ENCODE data around the gene HMG20B.

Gene HMG20B

DNA sequence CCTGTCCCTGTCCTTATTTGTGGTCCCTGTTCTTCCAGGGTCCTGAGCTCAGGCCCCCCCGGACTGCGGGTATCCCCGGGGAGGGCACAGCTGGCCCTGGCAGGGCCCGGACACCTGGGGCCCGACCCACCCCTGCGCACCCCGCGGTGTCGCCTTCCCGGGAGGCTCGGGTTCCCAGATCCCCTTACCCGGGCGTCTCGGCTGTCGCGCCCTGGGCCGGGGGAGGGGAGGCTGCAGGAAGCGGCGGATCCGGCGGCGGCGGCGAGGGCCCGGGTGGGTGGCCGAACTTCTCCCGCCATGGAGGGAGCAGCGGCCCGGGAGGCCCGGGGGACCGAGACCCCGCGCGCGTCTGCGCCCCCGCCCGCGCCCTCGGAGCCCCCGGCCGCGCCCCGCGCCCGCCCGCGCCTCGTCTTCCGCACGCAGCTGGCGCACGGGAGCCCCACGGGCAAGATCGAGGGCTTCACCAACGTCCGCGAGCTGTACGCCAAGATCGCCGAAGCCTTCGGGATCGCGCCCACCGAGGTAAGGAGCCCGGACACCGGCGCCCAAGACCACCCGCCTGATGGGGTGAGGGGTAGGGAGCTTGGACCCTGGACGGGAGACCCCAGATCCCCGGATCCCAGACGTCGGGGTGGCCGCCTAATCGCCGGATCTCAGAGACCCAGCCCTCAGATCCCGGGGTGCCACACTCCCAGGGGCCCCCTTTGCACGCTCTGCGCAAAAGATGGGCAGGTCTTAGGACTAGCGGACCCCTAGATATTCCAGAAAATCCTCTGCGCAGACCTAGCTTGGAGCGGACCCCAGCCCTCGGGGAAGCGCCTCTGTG, 12.8 kb downstream of the HMG20B start, which contains the start of gene GIPC3:
TSS of gene GIPC3 (plus strand) at position 178 of the 826 bp plus-strand sequence. CDS start at position 298, 120 bp downstream.
- DNase-seq, result no peak

DNA sequence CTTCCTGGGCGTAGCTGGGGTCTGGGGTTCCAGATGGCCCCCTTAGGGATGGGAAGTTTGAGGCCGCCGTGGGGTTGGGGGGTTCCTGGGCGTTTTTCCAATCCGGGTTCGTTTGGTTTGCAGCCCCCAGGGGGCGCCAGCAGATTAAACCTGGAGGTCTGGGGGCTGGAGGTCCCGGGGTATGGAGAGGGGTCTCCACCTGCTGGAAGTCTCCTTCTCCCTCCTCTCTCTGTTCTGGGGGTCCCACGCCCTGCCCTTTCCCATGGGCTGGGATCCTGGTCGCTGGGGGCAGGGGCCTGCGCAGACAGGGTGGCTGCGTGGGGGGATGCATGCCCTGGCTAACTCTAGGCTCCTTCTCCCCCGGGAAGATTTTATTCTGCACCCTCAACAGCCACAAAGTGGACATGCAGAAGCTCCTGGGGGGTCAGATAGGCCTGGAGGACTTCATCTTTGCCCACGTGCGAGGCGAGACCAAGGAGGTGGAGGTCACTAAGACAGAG, 13.4 kb downstream of the HMG20B start:
- peak; percentile 56 for DNase-seq

DNA sequence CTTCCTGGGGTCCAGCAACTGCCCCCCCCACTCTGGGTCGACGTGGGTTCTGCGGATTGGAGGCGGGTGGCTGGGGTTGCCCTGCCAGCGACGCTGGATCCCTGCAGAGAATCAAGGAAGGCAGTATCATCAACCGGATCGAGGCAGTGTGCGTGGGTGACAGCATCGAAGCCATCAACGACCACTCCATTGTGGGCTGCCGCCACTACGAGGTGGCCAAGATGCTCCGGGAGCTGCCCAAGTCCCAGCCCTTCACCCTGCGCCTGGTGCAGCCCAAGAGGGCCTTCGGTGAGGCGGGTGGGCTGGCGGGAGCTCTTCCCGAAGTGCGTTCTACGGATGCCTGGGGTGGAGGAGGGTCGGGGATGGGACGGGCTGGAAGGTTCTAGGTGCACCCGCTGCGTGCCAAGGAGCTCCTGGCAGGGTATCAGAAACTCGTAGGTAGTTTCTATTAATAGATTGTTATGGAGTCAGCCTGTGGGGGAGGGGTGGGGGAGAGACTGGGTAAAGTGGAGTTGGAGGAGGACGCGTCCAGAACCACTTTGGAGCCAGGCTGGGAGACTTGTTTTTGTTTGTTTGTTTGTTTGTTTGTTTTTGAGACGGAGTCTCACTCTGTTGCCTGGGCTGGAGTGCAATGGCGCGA, 14.1 kb downstream of the HMG20B start:
- no peak for DNase-seq

DNA sequence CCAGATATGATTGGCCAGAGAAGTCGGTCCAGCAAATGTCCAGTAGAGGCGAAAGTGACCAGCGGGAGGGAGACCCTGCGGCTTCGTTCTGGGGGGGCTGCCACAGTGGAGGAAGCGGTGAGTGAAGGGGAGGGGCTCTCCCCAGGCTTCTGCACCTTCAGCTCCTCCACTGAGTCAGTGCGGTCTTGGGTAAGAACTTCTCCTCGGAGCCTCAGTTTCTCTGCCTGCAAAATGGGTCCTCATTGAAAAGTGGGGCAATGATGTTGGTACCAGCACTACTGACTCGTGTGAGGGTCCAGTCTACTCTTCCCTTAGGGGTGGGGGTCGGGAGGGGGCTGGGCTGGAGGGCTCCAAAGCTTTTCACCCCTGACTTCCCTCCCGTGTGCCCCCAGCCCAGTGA, 16.7 kb downstream of the HMG20B start:
- DNase-seq, result no peak

DNA sequence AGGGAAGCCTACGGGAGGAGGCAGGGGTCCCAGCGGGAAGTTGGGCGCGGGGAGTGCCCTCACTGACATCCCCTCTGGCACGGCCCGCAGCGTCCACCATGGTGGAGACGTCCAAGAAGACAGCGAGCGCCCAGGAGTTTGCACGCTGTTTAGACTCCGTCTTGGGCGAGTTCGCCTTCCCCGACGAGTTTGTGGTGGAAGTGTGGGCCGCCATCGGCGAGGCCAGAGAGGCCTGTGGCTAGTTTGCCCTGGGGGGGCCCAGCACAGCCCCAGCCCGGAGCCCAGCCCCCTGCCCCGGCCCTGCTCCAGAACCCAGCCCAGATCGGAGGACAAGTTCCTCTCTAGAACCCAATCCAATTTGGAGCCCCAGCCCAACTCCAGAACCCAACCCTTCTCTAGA, 17.2 kb downstream of the HMG20B start:
- DNase-seq, result no peak

DNA sequence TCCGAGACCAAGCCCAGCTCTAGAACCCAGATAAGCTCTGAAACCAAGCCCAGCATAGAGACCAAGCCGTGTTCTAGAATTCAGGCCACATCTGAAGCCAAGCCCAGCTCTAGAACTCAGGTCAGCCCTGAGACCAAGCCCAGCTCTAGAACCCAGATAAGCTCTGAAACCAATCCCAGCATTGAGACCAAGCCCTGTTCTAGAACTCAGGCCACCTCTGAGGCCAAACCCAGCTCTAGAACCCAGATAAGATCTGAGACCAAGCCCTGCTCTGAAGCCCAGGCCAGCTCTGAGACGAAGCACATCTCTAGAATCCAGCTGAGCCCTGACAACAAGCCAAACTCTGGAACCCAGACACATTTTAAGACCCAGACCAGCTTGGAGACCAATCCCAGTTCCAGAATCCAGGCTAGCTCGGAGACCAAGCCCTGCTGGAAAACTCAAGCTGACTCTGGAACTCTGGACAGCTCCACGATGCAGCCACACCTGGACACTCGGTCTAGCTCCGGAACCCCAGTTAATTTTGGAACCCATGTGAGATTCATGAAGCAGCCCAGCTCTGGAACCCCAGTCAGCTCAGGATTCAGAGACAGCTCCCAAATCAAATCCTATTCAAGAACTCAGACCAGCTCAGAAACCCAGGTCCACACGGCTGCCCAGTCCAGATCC, 18.4 kb downstream of the HMG20B start:
- no peak for DNase-seq

DNA sequence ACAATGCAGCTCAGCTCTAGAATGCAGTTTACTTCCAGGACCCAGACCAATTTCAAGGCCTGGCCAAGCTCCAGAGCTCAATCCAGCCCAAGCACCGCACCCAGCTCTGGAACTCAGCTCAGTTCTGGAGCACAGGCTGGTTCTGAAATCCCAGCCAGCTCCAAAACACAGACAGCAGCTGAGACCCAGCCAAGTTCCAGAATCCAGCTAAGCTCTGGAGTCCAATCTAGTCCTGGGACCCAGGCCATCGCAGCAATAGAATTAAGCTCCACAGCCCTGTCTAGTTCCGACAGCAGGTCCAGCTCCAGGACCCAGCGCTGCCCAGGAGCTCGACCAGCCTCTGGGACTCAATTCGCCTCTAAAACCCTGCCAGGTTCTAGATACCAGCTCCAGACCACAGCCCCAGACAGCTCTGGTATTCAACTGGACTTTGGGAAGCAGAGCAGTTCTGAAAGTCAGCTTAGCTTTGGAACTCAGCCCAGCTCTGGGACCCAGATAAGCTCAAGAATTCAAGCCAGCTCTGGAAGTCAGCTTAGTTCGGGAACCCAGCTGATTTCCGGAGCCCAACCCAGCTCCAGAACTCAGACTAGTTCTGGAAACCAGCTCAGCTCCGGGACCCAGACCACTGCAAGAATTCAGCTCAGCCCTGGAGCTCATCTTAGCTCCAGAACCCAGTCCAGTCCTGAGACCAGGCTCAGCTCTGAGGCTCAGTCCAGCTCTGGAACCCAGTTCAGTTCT, 19.3 kb downstream of the HMG20B start:
- DNase-seq, result no peak

DNA sequence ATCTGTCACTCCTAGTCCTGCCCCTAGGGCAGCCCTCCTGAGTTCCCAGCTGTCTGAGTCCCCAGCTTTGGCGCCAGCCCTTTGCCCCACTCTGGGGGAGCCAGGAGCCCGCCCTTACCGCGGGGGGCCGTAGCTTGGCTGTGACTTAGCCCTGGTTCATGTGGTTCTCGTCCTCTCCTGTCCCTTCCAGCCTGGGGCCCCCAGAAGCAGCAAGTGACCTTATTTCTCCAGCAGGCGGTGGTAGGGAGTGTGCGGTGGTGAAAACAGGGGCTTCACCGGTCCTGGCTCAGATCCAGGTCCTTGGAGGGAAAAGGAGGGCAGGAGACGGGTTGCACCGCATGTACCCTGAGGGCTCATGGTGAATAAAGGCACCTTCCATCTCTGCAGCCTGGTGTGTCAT, 20.4 kb downstream of the HMG20B start:
- DNase-seq, result no peak

DNA sequence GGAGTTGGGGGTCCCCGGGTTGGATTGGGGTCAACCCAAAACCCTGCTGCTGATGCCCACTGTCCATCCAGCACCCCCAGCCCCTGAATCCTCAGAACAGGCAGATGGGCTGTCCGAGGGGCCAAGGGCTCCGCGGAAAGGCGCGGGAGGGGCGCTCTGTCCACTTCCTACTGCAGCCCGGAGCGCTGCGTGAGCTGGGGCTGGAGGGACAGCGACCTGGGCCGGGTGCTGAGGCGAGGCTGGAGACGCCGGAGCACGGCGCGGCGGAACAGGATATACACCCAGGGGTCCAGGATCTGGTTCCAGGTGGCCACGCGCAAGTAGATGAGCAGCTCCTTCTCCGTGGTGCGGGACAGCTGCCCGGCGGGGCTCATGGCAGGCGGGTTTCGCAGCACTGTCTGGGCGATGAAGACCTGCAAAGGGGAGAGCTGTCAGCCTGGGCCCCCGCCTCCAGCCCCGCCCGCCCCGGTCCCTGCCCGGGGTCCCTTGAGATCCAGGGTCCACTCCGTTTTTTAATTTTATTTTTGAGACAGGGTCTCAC, 22.8 kb downstream of the HMG20B start:
- DNase-seq, result no peak

DNA sequence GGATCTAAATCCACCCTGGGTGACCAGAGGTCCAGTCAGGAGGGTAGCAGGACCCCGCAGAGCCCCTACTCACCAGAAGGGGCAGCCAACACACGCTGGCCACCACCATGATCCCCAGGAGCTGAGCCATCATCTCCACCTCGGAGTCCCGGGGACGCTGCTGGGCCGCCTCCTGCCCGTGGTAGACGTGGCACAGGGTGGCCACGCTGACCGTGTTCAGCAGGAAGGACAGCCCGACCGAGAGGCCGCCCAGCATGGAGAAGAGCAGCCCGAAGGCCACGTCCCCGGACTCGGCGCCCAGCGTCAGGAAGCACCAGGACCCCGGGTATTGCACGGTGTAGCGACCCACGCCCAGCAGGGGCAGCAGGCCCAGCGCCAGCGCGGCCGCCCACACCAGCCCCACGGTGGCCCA, 27.0 kb downstream of the HMG20B start:
- no peak for DNase-seq

DNA sequence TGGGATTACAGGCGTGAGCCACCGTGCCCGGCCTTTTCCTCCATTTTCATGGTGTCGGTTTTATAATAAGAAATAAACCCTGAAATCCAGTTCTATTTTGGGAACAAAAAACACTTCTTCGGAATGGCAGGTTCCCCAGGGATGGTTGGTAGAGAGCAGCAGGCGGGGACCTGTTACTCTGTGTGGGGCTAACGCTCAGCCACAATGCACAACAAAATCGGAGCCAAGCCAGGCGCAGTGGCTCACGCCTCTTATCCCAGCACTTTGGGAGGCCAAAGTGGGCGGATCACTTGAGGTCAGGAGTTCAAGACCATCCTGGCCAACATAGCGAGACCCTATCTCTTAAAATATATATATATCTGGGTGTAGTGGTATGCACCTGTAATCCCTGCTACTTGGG, 28.3 kb downstream of the HMG20B start:
- no peak for DNase-seq

DNA sequence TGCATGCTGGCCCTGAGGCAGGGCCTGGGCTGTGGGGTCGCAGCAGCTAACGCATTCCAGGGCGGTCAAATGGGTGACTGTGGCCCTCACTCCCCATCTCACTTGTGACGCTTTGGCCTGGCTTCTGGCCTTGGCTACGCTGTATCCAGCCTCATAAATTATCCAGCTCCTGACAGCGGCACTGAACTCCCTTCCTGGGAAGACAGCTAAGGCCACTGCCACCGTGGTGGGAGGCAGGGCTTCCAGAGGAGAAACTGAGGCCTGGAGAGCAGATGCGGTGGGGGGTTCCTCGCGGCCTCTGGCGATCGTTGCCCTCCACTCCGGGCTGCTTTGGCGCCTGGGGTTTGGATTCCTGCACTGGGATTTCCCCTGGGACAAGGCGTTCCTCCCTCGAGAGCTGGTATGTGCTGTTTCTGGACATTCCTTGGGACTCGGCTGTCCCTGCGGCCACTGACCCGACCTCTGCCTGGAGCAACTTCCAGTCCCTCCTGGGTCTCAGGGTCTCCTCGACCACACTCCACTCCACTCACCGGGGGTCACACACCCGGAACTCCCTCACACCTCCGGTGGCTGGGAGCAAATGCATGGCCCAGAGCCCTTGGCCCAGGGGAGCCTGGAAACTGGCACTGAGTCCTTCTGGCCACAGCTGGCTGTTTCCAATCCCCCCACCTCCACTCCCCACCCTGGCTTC, 30.5 kb downstream of the HMG20B start:
- no peak for DNase-seq

DNA sequence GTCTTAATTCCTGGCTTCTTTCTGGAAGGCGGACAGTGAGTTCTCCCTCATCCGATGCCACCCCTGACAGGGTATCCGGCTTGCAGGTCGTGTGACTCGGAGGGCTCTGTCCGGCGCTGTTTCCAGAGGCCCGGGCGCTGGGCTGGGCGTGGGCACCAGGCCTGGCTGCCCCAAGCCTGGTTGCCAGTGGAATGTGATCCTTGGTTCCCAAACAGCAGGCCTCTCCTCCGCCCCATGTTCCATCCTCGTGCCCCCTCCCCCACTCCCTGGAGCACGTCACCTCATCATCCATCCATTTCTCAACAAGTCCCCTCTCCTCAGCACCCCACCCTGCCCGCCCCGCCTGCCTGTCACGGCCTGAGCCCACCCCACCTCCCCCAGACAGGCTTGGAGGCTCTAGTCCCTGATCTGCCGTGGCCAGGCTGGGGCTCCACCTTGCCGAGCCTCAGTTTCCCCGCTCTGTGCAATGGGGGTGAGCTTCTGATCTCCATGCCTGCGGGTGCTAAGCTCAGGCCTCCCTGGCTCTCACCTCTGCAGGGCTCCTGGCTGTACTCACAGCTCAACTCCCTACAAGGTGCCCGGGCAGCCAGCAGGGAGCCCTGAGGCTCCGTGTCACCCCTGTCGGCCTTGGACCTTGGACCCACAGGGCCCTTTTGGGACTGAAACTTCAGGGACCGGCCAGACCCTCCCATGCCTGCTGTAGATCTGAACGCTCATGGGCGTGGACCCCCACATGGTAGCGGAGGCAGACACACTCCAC, 31.7 kb downstream of the HMG20B start:
- no peak for DNase-seq

DNA sequence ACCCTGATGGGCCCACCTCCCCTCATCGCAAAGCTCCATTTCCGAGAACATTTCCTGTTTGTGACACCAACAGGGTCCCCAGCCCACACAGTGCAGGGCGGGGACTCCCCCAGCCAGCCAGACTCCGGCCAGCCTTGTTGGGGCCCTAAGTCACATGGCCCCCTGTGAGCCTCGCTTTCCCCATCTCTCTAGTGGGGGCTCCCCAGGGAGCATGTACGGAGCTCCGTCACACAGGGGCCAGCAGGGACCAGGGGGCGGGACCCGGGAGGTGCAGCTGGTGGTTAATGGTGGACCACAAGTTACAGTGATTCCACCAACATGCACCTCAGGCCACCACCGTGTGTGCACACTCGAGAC, 32.2 kb downstream of the HMG20B start:
- DNase-seq, result no peak

DNA sequence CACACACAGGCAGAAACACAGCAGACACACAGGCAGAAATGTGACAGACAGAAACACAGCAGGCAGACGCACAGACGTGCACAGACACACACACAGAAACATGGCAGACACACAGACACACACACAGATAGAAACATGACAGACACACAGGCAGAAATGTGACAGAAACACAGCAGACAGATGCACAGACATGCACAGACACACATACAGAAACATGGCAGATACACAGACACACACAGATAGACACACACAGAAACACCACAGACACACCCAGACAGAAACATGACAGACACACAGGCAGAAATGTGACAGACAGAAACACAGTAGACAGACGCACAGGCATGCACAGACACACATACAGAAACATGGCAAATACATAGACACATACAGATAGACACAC, 32.6 kb downstream of the HMG20B start:
- DNase-seq, result no peak

DNA sequence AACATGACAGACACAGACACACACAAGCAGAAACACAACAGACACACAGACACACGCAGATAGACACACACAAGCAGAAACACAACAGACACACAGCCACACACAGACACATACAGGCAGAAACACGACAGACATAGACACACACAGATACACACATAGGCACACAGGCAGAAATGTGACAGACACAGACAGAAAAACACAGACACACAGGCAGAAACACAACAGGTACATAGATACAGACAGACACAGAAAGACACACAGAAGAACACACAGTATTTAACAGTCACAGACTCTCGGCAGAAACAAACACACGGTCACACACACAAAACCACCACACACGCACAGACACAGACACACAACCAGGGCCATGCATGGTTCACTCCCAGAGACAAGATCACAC, 33.0 kb downstream of the HMG20B start:
- no peak for DNase-seq

DNA sequence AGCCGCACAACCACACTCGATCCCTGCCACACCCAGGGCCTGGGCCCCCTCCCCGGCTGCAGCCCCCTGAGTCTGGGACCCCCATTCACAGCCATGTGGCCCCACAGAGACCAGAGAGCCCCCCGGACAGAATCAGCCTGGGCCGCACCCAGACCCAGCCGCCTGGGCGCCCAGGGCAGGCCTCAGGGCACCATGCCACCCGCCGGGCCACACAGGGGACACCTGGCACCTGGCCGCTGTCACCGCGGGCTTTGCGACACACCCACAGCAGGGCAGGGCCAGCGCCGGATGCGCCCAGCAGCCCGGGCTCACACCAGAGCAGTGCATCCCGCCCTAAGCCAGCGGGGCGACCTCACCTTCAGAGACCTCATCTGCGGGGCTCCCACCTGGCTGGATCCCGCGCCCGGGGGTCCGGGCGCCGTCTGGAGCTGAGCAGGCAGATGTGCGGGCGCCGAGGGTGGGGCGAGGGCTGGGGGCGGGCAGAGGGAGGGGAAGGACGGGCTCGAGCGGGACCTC, 33.5 kb downstream of the HMG20B start:
- no peak for DNase-seq

DNA sequence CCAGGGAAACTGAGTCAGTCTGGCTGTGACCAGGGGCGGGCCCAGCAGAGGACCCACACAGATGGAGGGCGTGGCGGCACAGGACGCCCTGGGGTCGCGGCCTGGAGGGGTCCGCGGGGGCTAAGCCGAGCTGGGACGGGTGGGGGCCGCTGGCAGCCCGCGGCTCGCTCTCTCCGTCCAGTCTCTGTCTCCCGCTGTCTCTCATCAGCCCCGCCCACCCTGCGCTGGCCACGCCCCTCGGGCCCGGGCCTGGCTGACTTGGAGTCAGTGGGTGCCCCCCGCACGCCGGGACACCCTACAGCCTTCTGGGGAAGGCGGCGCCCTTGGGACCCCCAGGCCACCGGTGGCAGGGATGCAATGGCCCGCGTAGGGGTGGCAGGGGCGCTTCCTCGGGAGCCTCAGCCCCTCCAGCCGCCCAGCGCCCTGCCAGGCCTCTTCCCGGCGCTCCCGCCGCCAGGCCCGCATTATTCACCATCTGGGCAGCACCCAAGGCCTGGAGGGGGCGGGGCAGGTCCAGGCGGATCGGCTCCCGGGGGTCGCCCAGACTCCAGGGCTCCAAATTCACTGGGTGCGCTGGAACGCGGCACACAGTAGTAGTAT, 34.0 kb downstream of the HMG20B start, which contains the start of gene TBXA2R:
TSS of gene TBXA2R (minus strand) at position 186 of the 600 bp plus-strand sequence. CDS start 6,241 bp downstream, outside the sequence.
- peak; percentile 67 for DNase-seq

DNA sequence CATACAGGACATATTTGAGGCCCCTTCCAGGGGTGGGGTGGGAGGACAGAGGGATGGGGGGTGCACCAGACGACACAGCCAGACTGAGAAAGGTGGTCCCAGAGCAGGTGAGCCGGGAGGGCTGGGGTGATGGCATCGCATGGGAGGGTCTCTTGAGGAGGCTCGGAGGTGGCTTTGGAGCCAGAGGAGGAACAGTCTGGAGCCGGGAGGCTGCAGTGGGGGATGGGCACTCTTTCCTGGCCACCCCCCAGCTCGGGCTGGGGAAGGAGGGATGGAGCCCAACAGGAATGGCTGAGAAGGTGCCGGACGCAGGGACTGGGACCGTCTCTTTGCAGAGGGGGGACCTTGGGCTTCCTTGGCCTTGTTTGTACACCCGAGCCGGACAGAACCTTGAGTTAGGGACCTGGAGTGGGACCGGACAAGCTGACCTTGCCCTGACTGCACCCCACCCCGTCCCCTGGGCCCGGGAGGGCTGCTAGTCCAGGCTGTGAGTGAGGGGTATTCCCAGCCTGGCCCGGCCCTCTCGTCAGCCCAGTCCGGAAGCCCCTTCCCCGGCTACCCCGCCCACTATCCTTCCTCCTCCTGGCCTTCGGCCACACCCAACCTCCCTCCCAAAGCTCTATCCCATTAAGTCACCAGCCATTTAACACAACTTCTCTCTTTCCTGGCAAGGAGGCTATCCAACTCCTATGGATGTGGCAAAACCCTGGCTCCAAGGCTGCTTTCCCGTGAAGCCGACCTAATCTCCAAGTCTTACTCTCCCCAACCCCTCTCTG, 34.7 kb downstream of the HMG20B start:
- DNase-seq, result no peak

Measured in stimulated activated CD4-positive, alpha-beta T cell treated with anti-CD3 and anti-CD28 coated beads, Interleukin-4, amount 100 ng/mL, for 1 hour (primary cell).